Fibroblast of peridontal ligament (primary cell): Measurements from ENCODE around the gene GRID1.
"Not testable (repeated sequence)": the region's sequence is repeated elsewhere in the genome, so short reads cannot be mapped to it uniquely, and the experiment has no call there.

ENCODE experiments used
- DNase-seq: peaks from one replicate; pipeline ENCODE4 v3.0.0-alpha.2; 2010; ENCODE audit errors: extremely low read depth

The GRID1 gene

DNA sequence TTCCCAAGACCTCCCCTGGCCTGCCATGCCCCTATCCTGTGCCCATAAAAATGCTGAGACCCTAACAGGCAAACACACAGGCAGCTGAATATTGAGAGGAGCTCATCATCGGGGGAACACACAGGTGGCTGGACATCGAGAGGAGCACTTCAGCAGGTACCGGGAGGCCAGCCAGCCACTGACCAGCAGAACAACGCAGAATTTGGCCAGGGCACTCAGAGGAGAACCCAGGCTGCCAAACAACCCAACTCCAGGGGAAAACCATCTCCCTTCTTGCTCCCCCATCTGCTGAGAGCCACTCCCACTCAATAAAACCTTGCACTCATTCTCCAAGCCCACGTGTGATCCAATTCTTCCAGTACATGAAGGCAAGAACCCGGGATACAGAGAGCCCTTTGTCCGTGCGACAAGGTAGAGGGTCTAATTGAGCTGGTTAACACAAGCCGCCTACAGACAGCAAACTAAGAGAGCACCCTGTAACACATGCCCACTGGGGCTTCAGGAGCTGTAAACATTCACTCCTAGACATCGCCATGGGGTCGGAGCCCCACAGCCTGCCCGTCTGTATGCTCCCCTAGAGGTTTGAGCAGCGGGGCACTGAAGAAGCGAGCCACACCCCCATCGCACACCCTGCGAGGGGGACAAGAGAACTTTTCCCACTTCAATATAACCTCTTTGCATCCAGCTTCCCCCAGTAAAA is 258.8 kb downstream of the GRID1 start:
- not testable (repeated sequence) for DNase-seq

DNA sequence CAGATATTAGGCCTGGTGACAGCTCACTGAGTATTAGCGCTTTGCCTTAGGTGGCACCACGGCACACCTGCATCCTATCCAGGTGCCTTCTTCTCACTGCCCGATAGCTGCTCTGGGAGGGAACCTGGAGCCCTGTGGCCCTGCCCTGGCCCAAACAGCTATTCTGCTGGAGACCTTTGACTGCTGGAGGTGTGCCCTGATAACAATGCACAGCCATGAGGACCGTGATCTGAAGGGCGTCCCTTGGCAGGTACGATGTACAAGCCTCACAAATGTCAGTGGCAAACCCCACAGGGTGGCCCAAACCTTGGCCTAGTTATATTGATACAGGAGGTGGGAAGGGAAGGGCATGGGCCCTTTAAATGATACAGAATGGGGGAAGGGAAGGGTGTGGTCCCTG is 259.5 kb downstream of the GRID1 start:
- DNase-seq: no peak

DNA sequence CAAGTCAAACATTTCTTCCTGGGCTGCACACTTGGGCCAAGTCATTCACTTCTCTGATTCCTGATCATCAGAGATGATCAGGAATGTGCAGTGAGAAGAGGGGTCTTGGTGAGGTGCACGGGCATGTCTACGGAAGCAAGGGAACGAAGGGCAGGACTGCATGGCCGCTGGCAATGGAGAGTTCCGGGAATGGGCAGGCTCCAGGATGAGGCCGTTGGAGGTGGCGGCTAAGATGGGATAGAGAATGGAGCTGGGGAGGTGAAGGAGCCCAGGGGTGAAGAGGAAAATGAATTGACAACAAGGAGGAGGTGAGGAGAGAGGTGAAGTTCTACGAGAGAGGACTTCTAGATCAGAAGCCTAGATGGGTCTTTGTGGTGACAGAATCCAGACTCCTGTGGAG is 260.0 kb downstream of the GRID1 start:
- no peak for DNase-seq

DNA sequence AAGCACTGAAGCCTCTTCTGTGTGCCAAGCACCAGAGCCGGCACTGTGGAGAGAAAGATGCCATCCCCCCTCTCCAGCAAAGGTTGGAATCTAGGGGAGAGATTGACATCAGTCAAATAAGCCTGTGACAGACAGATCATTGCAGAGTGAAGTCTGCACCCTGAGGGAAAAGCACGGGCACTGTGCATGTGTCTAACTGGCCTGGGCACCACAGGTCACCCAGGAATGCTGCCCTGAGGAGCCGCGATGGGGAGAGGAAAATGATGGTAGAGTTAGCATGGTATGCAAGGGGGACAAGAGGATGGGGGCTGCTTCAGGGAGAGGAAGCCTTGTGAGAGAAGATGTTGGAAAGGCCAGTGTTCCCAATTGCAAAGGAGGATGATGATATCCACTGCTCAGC is 261.0 kb downstream of the GRID1 start:
- DNase-seq: no peak

DNA sequence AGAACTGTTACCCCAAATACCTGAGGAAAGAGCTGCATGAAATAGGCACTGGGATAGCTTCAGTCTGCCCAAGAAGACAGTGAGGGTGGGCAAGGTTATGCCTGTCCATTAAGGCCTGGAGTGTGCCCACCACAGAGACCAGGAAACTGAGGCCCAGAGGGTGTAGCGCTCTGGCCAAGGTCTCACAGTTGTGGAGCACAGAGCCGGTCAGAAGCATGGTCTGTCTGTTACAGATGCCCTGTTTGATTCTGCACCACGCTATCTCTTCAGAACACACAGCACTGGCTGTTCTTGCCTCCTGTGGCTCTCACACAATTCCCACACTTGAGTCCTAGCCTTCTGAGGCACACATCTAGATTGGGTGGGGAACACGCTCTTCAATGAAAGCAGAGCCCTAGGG is 261.4 kb downstream of the GRID1 start:
- DNase-seq: no peak

DNA sequence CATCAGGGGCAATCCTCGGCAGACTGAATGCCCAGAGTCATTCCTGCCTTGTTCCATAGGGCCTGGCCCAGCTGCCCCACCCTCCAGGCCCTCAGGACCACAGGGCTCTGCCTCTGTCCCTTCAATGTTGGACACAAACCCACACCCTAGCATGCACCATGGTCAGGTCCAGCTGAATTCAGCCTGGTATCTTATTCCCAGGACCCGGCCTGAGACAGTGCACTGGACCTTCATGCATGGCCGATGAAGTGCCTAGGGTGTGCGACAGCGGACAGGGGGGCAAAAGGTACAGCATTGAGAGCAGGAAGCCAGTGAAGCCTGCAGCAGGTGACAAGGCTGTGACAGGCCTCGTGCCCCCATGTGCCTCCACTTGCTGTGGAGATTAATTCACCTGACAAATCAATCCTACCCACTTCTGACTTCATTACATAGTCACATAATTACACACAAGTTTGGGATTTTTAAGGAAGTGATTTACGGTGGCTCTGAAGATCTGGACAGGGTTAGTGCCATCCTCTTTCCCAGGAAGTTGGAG is 261.9 kb downstream of the GRID1 start:
- DNase-seq: no peak

DNA sequence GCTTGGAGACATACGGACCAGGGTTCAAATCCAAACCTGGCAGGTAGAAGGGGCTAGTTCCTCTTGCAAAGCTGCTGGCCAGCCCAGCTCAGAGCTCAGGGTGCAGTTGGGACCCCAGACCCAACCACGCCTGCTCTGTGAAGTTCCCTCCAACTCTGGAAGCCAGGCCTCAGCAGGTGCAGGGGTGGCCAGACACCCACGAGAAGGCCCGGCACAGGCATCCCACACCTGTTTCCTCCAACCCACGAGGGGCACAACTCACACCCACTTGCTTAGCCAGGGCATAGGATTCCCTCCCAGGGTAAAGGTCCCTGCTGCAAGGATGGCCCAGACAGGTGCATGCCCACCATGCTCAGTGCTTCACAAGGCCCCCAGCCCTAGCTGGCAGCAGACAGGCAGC is 262.4 kb downstream of the GRID1 start:
- DNase-seq: no peak

DNA sequence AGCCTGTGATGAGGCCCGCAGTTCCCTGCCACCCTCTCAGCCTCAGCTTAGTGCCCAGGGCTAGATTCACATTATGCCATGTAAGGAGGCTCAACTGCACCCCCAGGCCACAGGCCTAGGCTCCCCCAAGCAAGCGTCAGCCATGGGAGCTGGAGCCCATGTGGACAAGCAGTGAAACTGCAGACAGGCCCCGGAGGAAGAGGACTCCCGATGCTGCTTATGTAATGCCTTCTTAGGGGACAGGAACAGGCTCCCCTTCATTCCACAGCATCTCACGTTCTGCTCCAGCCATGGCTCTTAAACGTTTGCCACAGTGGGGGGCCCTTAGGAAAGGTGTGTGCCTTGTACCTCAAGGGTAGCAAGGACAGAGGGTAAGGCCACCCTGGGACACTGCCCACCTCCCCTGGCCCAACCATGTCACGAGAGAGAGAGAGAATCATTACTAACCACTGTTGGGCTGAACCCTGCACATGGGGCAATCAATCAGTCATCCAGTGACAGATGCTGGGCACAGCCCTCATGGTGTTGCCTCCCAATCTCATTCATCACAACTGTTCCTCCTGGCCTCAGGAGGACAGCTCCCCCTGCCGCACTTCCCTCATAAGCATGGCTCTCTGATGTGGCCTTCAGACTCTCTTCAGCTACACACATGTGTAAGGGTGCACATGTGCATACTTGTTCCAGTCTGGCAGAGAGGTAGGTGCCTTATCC is 263.0 kb downstream of the GRID1 start:
- no peak for DNase-seq

DNA sequence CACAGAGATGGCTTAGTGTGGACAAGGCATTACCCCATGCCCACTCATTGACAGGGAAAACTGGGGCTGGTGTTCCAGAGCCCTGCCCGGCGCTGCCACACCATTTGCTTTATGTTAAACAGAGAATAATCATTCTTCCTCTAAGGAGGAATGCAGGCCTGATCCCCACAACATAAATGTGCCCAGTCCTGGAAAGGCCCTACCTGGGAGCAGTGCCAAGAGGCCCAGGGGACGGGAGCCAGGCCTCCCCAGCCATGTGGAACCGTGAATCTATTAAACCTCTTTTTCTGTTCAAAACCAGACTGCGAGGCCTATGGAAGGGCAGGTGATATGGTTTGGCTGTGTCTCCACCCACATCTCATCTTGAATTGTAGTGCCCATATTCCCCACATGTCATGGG is 264.1 kb downstream of the GRID1 start:
- DNase-seq: no peak

GRCh38 chr10:86102031-86102430 is 264.6 kb downstream of the GRID1 start:
- DNase-seq: no peak

GRCh38 chr10:86100581-86101061 is 266.0 kb downstream of the GRID1 start:
- no peak for DNase-seq

- DNase-seq: no peak
Measured at GRCh38 chr10:86099542-86100334, 266.9 kb downstream of the GRID1 start.

- DNase-seq: no peak
Measured at GRCh38 chr10:86098187-86098881, 268.3 kb downstream of the GRID1 start.

- DNase-seq: not testable (repeated sequence)
Measured at GRCh38 chr10:86095061-86095460, 271.5 kb downstream of the GRID1 start.

DNA sequence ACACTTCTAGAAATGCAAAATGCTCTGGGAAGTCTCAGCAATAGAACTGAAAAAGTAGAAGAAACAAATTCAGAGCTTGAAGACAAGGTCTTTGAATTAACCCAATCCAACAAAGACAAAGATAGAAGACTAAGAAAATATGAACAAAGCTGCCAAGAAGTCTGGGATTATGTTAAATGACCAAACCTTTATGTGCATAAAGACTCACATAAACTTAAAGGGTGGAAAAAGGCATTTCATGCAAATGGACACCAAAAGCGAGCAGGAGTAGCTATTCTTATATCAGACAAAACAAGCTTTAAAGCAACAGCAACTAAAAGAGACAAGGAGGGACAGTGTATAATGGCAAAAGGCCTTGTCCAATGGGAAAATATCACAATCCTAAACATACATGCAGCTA is 274.3 kb downstream of the GRID1 start:
- DNase-seq: not testable (repeated sequence)

- DNase-seq: no peak
Measured at GRCh38 chr10:86091216-86091615, 275.4 kb downstream of the GRID1 start.

DNA sequence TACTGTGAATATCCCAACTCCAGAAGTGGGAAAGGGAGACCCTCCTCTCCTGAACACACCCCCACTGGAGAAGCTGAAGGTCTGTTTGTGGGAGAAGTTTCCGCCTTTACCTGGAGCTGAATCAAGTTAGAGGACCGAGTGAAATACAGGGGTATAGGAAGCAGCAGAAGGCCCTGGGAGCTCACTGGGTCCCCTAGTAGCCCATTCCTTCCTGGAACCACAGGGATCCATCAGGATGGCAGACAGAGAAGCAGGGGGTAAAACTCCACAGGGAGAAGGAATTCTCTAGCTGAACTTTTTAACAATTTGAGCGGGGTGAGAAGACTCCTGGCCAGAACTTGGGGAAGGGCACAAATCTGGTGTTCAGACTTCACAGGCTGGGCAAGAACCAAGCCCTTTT is 275.8 kb downstream of the GRID1 start:
- no peak for DNase-seq

GRCh38 chr10:86087716-86088115 is 278.9 kb downstream of the GRID1 start:
- no peak for DNase-seq

DNA sequence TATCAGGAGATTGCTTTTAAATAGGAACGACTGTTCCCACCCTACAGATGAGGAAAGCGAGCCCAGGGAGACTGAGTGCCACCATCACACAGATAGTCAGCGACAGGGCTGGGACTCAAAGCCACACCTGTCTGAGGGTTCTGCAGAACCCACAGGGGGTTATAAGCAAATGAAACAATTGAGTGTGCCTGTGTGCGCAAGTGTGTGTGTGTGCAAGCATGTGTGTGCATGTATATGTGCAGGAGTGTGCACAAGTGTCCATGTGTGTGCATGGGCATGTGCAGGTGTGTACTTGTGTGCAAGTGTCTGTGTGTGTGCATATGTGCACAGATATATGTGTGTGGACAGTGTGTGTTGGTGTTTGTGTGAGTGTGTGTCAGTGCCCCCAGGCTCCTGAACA is 280.2 kb downstream of the GRID1 start:
- DNase-seq: no peak

DNA sequence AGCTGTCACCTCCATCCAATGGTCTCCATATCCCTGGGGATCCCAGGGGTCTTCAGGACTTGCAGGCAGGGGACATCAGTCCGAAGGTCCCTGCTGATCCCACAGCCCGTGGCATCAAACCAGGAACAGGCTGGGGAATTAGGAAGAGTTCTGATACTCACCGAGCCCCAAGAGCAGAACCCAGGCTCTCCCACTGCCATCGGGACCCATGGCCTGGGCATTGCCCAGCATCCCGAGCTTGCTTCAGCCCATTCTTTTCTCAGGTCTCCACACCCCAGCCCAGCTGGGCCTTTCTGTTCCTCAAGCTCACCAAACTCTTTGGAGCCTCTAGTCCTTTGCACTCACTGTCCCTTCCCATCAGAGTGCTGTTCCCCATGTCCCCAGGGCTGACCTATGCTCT is 280.9 kb downstream of the GRID1 start:
- DNase-seq: no peak

DNA sequence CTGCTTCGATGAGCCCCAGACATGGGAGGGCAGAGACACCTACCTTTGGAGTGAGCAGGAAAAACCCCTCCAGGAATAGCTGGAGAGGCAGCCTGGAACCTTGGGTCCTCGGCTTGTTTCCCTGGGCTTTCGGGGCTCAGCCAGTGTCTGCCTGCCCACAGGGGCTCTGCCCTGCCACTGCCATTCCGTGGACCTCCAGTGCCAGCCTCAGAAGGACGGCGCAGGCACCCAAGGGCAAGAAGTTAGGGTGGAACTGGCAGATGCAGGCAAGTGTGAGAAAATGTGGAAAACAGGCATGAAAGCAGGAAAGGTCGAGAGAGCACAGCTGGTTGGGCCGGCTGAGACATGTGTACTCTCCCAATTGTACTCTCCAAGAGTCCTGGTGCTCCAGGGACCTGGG is 281.5 kb downstream of the GRID1 start:
- no peak for DNase-seq

DNA sequence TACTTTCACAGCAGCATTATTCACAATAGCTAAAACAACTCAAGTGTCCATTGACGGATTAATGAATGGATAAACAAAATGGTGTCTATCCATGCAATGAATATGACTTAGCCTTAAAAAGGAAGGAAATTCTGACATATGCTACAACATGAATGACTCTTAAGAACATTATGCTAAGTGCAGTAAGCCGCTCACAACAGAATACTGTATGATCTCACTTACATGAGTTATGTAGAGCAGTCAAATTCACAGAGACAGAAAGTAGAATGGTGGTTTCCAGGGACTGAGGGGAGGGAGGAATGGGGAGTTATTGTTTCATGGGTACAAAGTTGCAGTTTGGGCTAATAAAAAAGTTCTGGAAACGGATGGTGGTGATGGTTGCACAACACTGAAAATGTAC is 282.0 kb downstream of the GRID1 start:
- DNase-seq: no peak
